GM19099 (cell line): ENCODE measurements around the gene PITHD1.
A peak's percentile ranks its signal among the peaks of the same experiment; 100 is the strongest.

Source experiments
- POLR2A ChIP-seq: IDR thresholded peaks from 3 replicates; pipeline ENCODE4 v1.6.1; 2011; ENCODE audit warnings: low read depth; ENCODE audit not compliant: insufficient read length; ENCODE audit errors: extremely low read depth

Gene PITHD1, protein sequence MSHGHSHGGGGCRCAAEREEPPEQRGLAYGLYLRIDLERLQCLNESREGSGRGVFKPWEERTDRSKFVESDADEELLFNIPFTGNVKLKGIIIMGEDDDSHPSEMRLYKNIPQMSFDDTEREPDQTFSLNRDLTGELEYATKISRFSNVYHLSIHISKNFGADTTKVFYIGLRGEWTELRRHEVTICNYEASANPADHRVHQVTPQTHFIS

DNA sequence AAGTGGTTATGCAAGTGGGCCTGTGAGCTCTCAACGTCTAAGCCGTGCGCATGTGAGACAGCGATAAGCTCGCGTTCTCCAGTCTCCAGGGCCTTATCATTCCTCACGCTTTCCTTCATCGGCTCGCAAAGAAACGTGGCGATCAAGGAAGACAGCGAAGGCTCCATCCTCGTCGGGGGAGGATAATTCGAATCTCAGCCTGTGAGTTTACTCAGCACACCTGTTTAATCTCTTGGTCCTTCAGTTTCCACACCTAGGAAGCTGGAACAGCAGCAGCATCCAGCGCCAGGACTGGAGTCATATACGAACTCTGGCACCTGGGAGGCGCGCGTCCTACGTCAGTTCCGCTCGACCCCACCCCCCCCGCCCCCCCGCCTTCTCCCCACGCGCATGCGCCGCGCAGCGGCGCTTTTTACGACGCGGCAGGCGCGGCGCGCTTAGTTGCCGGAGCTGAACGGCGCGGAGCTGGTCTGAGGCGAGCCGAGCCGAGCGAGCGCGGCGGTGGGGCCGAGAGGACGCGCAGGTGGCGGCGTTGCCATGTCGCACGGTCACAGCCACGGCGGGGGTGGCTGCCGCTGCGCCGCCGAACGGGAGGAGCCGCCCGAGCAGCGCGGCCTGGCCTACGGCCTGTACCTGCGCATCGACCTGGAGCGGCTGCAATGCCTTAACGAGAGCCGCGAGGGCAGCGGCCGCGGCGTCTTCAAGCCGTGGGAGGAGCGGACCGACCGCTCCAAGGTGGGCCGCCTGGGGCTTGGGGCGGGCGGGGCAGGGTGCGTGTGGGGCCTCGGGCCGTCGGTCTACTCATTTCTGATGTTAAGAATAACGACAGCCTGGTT, at the start of gene PITHD1:
PITHD1 (plus strand) TSS at position 440 of the 836 bp plus-strand sequence; CDS start at position 538, 98 bp downstream.
- TF ChIP-seq POLR2A = peak; percentile 95

DNA sequence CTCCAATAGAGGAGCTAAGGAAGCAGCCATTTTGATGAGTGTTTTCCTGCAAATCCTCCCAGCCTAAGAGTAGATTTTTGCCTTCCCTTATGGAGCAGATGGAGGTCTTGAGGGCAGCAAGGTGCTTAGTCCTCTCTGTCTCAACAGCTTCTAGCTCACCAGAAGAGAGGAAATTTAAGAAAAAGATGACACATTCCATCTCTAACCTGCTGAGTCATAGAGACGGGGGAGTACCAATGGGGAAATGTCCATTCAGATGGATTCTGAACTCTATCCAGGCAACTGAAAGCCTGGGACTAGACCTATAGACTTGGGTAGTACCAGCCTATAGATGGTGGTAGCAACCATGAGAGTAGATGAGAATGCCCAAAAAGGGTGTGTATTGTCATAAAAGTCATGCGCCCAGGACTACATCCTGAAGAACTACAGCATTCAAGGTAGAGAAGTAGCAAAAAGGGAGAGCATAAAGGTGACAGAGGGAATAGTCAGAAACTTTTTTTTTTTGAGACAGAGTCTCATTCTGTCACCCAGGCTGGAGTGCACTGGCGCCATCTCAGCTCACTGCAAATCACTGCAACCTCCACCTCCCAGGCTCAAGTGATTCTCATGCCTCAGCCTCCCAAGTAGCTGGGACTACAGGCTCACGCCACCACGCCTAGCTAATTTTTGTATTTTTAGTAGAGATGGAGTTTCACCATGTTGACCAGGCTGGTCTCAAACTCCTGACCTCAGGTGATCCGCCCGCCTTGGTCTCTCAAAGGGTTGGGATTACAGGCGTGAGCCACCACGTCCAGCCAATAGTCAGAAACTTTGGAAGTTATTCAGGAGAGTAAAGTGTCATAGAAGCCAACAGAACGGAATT, 45.6 kb upstream of the PITHD1 start:
- no peak for TF ChIP-seq POLR2A

DNA sequence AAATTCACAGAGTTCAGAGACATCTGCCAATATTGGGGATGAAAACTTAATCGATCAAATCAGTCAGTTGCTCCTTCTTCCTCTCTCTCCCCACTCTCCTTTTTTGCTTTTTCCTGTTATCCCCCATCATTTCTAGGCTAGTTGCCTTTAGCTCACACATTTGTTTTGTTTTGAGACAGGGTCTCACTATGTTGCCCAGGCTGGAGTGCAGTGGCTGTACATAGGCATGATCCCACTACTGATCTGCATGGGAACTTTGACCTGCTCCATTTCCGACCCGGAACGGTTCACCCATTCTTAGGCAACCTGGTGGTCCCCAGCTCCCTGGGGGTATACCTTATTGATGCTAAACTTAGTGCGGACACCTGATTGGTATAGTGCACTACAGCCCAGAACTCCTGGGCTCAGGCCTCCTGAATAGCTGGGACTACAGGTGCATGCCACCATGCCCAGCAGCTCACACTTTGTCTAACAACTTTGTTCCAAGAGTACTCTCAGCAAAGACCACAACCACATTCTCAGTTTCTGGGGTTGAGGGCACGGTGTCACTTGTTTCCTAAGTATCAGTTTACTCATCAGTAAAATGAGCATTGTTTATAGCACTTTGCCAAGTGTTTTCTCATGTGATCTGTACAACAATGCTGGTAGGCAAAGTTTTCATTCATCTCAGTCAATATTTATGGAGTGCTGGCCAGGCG, 41.6 kb upstream of the PITHD1 start:
- TF ChIP-seq POLR2A = no peak

DNA sequence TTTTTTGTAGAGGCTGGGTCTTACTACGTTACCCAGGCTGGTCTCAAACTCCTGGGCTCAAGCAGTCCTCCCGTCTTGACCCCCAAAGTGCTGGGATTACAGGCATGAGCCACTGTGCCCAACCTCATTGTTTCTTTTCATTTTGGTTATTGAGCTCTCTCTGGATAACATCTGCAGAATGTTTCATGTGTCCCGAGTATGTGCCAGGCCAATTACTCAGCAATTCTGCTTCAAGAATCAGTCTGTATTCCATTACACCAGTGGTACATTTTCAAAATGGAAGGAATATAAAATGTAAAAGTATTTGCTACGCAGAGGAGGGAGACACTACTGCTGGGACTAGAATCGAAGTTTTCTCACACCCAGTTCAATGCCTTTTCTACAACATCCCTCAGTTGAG, 36.6 kb upstream of the PITHD1 start:
- TF ChIP-seq POLR2A = no peak

DNA sequence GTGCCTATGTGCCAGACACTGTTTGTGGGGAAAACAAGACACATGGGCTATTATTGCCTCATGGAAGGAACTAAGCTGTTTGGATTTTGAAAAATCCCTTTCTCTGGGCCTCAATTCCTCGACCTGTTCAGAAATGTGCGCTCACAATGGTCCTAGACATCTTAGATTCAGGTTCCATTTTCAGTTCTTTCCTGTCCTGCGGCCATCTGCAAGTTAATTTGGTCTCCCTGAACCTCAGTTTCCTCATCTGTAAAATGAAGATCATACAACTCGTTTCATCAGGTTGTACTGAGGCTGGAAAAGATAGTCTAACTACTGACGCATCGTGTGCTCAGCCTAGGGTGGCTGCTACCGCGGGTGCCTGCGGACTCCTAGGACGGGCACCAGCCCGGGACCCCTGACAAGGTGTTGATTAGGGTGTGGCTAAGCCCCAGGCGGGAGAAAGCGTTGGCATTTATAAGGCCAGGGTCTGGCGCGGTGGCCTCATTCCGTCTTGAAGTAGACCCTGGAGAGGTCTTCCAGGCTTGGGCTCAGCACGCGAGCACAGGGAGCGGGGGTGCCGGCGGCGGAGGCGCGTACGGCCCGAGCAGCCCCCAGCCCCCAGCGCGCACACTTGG, 35.4 kb upstream of the PITHD1 start:
- TF ChIP-seq POLR2A = no peak

DNA sequence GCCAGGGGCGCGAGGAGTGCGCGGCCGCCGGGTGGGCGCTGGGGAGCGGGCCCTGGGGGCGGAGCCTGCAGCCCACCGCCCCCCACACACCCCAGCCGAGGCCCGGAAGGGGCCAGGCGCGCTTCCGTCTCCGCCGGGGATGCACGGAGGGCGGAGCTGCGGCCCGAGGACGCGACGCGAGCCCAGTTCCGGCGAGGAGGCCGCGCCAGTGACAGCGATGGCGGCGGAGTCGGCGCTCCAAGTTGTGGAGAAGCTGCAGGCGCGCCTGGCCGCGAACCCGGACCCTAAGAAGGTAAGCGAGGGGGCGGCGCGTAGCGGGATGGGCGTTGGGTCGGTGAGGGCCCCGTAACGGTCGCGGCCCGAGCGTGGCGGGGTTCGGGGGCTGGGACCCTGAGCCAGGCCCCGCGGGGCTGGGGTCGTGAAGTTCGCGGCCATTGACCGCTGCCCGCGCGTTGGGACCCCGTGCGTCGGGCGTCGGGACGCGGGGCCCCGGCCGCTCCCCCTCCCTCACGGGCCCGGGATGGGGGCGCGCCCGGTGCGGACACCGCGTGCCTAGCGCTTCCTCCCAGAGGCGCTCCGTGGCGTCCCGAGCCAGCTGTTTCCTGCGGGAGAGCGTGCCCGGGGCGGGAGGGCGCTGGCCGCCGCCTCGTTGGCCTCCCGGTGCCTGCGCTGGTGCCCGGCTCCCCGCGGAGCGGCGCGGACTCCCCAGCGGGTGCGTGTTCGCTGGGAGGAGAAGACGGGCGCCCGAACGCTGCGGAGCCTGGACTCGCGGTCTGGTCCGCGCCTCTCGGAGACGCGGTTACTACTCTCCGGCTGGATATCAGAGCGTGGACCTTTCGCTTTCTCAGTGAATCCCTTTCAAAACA, 34.7 kb upstream of the PITHD1 start, which contains the start of gene ELOA:
ELOA (plus strand) TSS at position 185 of the 866 bp plus-strand sequence; CDS start at position 218, 33 bp downstream.
- peak; percentile 93 for TF ChIP-seq POLR2A

DNA sequence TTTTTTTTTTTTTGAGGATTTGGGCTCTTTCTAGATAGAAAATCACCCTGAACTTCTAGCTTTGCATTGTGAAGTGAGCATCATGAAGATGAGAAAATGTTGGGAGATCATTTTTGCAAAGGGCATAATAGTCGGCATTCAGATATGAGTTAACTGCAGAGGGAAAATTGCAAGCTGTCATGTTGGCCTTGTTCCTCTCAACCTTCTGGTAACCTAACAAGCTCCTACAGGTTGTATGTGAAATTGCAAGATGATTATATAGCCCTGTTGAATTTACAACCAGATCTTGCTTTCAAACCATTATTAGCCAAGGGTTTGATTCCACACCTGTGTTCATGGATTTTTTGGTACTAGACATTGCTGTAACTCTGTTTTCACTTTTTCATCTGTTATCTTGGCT, 32.7 kb upstream of the PITHD1 start:
- no peak for TF ChIP-seq POLR2A

DNA sequence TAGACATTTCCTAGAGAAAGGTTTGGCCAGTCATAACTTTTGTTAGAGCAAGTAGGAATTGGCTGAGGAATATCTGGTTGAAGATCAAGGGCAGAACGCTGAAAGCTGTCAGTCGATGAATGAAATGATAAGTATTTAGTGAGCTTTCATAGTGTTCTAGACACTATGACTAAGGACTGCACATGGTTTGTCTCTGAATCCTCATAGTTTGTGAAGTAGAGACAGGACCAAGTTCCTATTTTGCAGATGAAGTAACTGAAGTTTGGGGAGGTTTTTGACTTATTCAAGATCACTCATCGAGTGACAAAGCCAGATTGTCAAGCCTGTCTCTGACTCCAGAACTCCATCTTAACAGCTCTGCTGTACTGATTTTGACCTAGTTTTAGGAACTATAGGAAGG, 30.2 kb upstream of the PITHD1 start:
- TF ChIP-seq POLR2A = no peak

DNA sequence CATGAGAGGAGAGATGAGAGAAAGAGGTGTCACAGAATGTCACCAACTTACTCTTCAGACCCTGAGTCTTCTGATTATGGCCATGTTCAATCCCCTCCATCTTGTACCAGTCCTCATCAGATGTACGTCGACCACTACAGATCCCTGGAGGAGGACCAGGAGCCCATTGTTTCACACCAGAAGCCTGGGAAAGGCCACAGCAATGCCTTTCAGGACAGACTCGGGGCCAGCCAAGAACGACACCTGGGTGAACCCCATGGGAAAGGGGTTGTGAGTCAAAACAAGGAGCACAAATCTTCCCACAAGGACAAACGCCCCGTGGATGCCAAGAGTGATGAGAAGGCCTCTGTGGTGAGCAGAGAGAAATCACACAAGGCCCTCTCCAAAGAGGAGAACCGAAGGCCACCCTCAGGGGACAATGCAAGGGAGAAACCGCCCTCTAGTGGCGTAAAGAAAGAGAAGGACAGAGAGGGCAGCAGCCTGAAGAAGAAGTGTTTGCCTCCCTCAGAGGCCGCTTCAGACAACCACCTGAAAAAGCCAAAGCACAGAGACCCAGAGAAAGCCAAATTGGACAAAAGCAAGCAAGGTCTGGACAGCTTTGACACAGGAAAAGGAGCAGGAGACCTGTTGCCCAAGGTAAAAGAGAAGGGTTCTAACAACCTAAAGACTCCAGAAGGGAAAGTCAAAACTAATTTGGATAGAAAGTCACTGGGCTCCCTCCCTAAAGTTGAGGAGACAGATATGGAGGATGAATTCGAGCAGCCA, 27.0 kb upstream of the PITHD1 start:
- no peak for TF ChIP-seq POLR2A

DNA sequence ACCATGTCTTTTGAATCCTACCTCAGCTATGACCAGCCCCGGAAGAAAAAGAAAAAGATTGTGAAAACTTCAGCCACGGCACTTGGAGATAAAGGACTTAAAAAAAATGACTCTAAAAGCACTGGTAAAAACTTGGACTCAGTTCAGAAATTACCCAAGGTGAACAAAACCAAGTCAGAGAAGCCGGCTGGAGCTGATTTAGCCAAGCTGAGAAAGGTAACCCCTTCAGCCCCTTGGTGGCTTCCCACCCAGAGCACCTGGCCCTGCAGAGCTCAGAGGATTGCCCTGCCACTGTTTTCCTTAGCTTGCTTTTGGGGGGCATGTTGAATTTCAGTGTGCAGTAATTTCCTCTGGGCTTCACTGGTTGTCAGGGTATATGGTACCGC, 26.4 kb upstream of the PITHD1 start:
- no peak for TF ChIP-seq POLR2A

DNA sequence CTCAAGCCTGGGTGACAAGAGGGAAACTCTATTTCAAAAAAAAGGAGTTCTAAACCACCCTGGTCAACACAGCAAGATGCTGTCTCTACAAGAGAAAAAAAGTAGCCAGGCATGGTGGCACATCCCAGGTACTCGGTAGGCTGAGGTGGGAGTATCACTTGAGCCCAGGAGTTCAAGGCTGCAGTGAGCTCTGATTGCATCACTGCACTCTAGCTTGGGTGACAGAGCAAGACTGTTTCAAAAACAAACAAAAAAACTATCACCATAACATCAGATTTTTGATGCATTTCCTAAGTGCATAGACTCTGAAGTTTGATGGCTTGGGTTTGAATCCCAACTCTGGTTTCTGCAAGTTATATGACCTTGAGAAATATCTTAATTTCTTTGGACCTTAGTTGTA, 25.3 kb upstream of the PITHD1 start:
- no peak for TF ChIP-seq POLR2A

DNA sequence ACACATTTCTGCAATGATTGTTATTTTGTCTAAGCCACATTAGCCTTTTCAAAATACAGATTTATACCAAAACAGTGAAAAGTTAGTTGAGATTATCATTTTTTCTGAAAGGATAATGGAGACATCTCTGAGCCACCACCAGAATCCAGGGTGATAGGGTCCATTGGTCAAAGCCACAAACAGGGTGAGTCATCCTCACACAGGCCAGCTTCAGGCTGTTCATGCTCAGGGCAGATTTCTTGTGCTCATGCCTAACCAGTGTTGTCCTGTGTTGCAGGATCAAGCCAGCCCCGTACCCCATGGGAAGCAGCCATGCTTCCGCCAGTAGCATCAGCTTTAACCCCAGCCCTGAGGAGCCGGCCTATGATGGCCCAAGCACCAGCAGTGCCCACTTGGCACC, 21.5 kb upstream of the PITHD1 start:
- TF ChIP-seq POLR2A = no peak

DNA sequence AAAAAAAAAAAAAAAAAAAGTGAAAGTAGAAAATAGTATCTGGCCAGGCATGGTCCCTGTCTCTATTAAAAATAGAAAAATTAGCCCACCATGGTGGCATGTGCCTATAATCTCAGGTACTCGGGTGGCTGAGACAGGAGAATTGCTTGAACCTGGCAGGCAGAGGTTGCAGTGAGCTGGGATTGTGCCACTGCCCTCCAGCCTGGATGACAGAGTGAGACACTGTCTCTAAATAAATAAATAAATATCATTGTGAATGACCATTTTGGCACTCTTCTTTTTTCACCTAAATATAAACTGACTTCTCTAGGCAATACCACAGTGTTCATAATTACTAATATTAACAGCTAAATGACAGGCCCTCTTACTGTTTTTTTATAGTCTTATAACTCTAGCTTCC, 20.4 kb upstream of the PITHD1 start:
- TF ChIP-seq POLR2A = no peak
